Activated B cell treated with CpG ODN at 0.5 μM for 24 hours (primary cell): ENCODE results near the gene FAM193B. TPM values are rescaled to one million over a fixed set of nuclear protein-coding genes. Genes with fewer than 3 reads are reported as not detected.

Experiments used
- ATAC-seq: fragments of 200-7000 bp; cut with Tn5 transposase; one replicate; pipeline ENCODE4 v1.10.0; 2021; ENCODE audit warnings: low read depth, mild to moderate bottlenecking, moderate library complexity
- CTCF ChIA-PET: fragments of 350-600 bp; sonication (Branson Sonifier 250); formaldehyde crosslinking; loops from one replicate; lab custom pipeline; 2021; ENCODE audit warnings: antibody characterized with exemption; lab: Charles Lee
- POLR2A ChIA-PET: fragments of 350-600 bp; sonication (Branson Sonifier 250); formaldehyde crosslinking; loops from one replicate; lab custom pipeline; 2021; ENCODE audit warnings: antibody characterized with exemption; lab: Charles Lee
- DNase-seq: peaks from one replicate; pipeline ENCODE4 v3.0.0; 2022
- H3K27ac Mint-ChIP-seq: one replicate; pipeline ENCODE4 v1.8.0; 2020; ENCODE audit warnings: mixed read lengths
- H3K27me3 Mint-ChIP-seq: one replicate; pipeline ENCODE4 v1.8.0; 2021; ENCODE audit warnings: mixed read lengths
- H3K36me3 Mint-ChIP-seq: one replicate; pipeline ENCODE4 v1.8.0; 2021; ENCODE audit warnings: low read depth, mixed read lengths
- H3K4me1 Mint-ChIP-seq: one replicate; pipeline ENCODE4 v1.8.0; 2021; ENCODE audit warnings: mixed read lengths
- H3K4me3 Mint-ChIP-seq: one replicate; pipeline ENCODE4 v1.8.0; 2020; ENCODE audit warnings: mild to moderate bottlenecking, mixed read lengths
- H3K9me3 Mint-ChIP-seq: one replicate; pipeline ENCODE4 v1.8.0; 2020; ENCODE audit warnings: mixed read lengths
- intact Hi-C: fragments of 100-400 bp; cut with micrococcal nuclease; formaldehyde crosslinking; loops from one replicate; pipeline ENCODE4 v1.15.1; 2024
- total RNA-seq: library from RNA; stranded (reverse); gene quantifications from 2 replicates; pipeline ENCODE4 v1.2.3, GENCODE V29; 2022
- TF ChIP-seq, protein P1 (sequence below): fragments of 200-600 bp; IDR thresholded peaks from one replicate; pipeline ENCODE4 v1.8.0; 2022; ENCODE audit warnings: antibody characterized with exemption, mild to moderate bottlenecking

The FAM193B gene
- total RNA-seq, 1 donor from 2014 or later: 121 TPM

DNA sequence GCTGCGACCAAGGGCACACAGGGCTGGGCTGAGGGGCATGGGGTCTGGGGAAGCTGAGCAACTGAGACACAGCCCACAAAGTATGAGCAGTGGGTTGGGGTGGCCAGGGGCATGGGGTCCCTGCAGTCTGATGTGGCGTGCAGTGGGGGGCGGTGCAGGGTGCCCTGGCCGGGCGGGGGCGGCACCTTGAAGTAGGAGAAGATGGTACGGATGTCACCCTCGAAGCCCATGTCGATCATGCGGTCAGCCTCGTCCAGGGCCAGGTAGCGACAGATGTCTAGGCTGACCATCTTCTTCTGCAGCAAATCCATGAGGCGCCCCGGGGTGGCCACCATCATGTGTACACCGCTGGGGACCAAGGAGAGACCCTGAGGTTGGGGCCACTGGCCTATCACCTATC is 40.9 kb downstream of the FAM193B start:
- Mint-ChIP-seq H3K4me3 (no peak overlapping the region), H3K9me3 (no peaks in the 10 kb centered on the region), H3K27me3 (no peaks in the 10 kb centered on the region), H3K36me3 (peaks cover 67% of the 10 kb centered on the region), H3K27ac (no peak overlapping the region), H3K4me1 (peaks cover 62% of the 10 kb centered on the region)
- ChIA-PET CTCF (no interaction called here), POLR2A (no interaction called here)
- DNase-seq (no peak), ATAC-seq (no peak)
- TF ChIP-seq, protein P1, sequence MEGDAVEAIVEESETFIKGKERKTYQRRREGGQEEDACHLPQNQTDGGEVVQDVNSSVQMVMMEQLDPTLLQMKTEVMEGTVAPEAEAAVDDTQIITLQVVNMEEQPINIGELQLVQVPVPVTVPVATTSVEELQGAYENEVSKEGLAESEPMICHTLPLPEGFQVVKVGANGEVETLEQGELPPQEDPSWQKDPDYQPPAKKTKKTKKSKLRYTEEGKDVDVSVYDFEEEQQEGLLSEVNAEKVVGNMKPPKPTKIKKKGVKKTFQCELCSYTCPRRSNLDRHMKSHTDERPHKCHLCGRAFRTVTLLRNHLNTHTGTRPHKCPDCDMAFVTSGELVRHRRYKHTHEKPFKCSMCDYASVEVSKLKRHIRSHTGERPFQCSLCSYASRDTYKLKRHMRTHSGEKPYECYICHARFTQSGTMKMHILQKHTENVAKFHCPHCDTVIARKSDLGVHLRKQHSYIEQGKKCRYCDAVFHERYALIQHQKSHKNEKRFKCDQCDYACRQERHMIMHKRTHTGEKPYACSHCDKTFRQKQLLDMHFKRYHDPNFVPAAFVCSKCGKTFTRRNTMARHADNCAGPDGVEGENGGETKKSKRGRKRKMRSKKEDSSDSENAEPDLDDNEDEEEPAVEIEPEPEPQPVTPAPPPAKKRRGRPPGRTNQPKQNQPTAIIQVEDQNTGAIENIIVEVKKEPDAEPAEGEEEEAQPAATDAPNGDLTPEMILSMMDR: no peak
- intact Hi-C loops: no loop called here

DNA sequence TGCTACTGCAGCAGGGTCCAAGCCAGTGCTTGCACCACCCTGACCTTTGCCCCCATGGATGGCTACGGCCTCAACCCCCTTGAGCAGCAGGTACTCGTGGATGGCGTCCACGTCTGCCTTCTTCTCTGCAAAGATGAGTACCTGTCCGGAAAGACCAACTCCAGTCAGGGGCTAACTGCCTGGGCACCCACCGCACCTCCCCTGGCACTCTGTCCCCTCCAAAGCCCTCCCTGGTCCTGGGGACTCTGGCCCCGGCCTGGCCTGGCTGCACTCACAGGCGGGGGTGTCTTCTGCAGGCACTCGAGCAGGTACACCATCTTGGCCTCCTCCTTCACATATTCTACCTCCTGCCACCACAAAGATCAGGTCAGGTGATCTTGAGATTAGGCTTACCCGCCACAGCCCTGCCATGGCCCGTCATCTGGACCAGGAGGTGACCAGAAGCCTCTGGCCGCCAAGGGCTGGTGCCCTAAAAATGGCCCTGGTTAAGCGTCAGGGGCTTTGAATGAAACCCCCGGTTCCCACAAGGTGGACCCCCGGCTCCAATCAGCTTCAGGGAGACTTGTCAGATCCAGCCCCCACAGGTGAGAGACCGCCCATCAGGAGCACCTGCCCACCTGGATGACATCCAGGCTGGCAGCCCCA is 41.5 kb downstream of the FAM193B start:
- no peaks in the 10 kb centered on the region for H3K9me3 Mint-ChIP-seq
- H3K27ac Mint-ChIP-seq: no peak overlapping the region
- intact Hi-C loops: no loop called here
- TF ChIP-seq, protein P1: no peak
- DNase-seq (no peak), ATAC-seq (no peak)
- ChIA-PET POLR2A (no interaction called here), CTCF (no interaction called here)
- peaks cover 67% of the 10 kb centered on the region for H3K4me1 Mint-ChIP-seq
- peaks cover 68% of the 10 kb centered on the region for H3K36me3 Mint-ChIP-seq
- H3K4me3 Mint-ChIP-seq: no peak overlapping the region
- no peaks in the 10 kb centered on the region for H3K27me3 Mint-ChIP-seq

DNA sequence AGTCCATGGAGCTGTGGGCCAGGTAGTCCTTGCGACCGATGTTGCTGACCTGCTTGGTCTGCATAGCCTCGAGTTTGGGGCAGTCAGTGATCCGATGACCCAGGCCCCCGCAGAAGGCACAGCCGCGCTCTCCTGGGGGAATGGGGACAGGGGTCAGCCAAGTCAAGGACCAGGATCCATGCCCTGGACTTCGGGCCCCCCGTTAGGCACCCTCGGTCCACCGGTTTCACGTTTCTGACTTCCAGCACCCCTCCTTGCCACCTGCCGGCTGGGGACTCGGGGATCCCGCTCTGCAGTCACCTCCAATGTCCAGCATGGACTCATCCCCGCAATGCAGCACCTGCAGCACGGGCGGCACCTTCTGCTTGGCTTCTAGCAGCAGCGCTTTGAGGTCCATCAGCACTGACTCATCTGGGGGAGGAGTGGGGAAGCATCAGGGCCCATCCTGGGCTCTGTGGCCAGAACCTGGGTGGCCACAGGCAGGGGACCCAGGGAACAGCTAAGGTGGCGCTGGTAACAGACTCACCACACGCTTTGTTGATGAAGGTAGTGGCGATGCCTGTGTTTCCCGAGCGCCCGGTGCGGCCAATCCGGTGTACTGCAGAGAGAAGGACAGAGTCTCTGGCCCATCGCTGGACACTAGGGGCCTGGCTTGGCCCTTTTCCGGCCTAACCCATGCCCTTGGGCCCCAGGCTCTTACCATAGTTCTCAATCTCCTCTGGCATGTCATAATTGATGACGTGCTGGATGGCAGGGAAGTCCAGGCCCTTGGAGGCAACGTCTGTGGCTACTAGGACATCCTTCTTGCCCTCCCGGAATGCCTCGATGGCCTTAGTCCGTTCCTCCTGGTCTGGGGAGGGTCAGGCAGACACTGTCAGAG is 42.3 kb downstream of the FAM193B start:
- H3K27ac Mint-ChIP-seq: peak overlapping the region; percentile 96
- H3K4me3 Mint-ChIP-seq: no peak overlapping the region
- H3K36me3 Mint-ChIP-seq: peaks cover 74% of the 10 kb centered on the region

DNA sequence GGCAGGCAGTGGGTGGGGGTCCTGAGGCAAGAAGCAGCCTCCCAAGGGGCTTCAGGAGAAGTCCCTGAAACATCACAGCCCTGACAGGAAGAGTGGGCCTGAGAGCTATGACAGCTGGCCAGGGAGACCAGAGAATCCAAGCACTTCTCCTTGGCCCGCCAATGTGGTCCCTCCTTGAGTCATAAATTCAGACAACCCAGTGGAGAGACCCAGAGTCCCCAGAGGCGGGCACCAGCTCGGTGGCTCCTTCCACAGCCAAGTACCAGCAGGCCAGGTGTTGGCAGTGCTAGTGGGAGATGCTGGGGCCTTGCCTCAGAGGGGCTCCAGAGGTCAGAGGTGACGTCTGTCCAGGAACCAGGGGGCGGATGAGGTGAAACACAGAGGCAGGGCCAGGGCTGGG is 43.2 kb downstream of the FAM193B start:
- intact Hi-C loops: no loop called here
- DNase-seq: no peak
- Mint-ChIP-seq H3K27me3 (no peaks in the 10 kb centered on the region), H3K4me1 (peaks cover 67% of the 10 kb centered on the region), H3K4me3 (peak overlapping the region; percentile 93), H3K9me3 (no peaks in the 10 kb centered on the region), H3K27ac (peak overlapping the region; percentile 96), H3K36me3 (peaks cover 71% of the 10 kb centered on the region)
- ATAC-seq: no peak
- ChIA-PET POLR2A (interaction anchor here (1.3 to 5.9 kb wide), 5 partner anchors 15 to 107 kb away, joined by 3 to 96 read pairs (median 4); partner anchors contain the start of genes B4GALT7 and PDLIM7), CTCF (interaction anchor here (1.0 to 1.6 kb wide), 5 partner anchors 10 to 121 kb away, joined by 3 to 5 read pairs (median 3); partner anchors contain the start of gene PDLIM7)
- TF ChIP-seq, protein P1: no peak

More for the DNA sequence above, 42.3 kb downstream of the FAM193B start:
- Mint-ChIP-seq H3K9me3 (no peaks in the 10 kb centered on the region), H3K4me1 (peaks cover 73% of the 10 kb centered on the region), H3K27me3 (no peaks in the 10 kb centered on the region)
- DNase-seq: no peak
- CTCF ChIA-PET: interaction anchor here (1.0 to 1.2 kb wide), 2 partner anchors 11 to 95 kb away, joined by 3 read pairs; no protein-coding TSS in a partner anchor
- POLR2A ChIA-PET: interaction anchor here (5.9 kb wide), 1 partner anchor 16 kb away, joined by 96 read pairs; the partner anchor contains the start of gene PDLIM7
- TF ChIP-seq, protein P1: no peak
- ATAC-seq: no peak
- intact Hi-C loops: no loop called here
